Stimulated activated effector memory CD8-positive, alpha-beta T cell treated with anti-CD3 and anti-CD28 coated beads, Interleukin-12 subunit alpha, Interleukin-12 subunit beta, amount 100 ng/mL, for 72 hours (primary cell): Measurements from ENCODE around the gene TULP1.

Experiments
- ATAC-seq: fragments of 150-1000 bp; cut with Tn5 transposase; 2 replicates; pipeline ENCODE4 v1.10.0; 2021
- DNase-seq, 2 donors: peaks; one replicate each; pipeline ENCODE4 v3.0.0; 2021 to 2022; ENCODE audit warnings: low spot score in 2 of 2
- H3K27ac Mint-ChIP-seq: one replicate; pipeline ENCODE4 v1.8.0; 2022; ENCODE audit warnings: mild to moderate bottlenecking, mixed read lengths
- H3K36me3 Mint-ChIP-seq: one replicate; pipeline ENCODE4 v1.8.0; 2022; ENCODE audit warnings: mild to moderate bottlenecking, mixed read lengths
- H3K4me1 Mint-ChIP-seq: one replicate; pipeline ENCODE4 v1.8.0; 2022; ENCODE audit warnings: mixed read lengths
- H3K4me3 Mint-ChIP-seq: one replicate; pipeline ENCODE4 v1.8.0; 2022; ENCODE audit warnings: mild to moderate bottlenecking, mixed read lengths
- H3K9me3 Mint-ChIP-seq: one replicate; pipeline ENCODE4 v1.8.0; 2022; ENCODE audit warnings: mixed read lengths

Gene TULP1

GRCh38 chr6:35453236-35453635, 59.5 kb downstream of the TULP1 start:
- DNase-seq = no peak
- ATAC-seq = no peak
- peaks cover 30% of the 10 kb centered on the region for H3K36me3 Mint-ChIP-seq
- H3K9me3 Mint-ChIP-seq = no peaks in the 10 kb centered on the region
- H3K27ac Mint-ChIP-seq = no peak overlapping the region
- peak overlapping the region; percentile 75 for H3K4me3 Mint-ChIP-seq
- H3K4me1 Mint-ChIP-seq = peaks cover 38% of the 10 kb centered on the region

GRCh38 chr6:35452183-35453090, 60.3 kb downstream of the TULP1 start, which contains the start of gene FANCE:
TSS of gene FANCE (plus strand) at chr6:35452338. CDS start at chr6:35452546, 208 bp downstream.
- H3K4me3 Mint-ChIP-seq = peak within 1 kb of the TSS; percentile 75
- peak; percentile 89 for ATAC-seq
- H3K4me1 Mint-ChIP-seq = peaks cover 38% of the 10 kb centered on the region

GRCh38 chr6:35451354-35452182, 61.1 kb downstream of the TULP1 start:
- H3K4me1 Mint-ChIP-seq = peaks cover 38% of the 10 kb centered on the region
- H3K4me3 Mint-ChIP-seq = peak overlapping the region; percentile 75
- ATAC-seq (no peak), DNase-seq (no peak)
- peak overlapping the region; percentile 70 for H3K27ac Mint-ChIP-seq
- H3K36me3 Mint-ChIP-seq = peaks cover 14% of the 10 kb centered on the region
- no peaks in the 10 kb centered on the region for H3K9me3 Mint-ChIP-seq

More at GRCh38 chr6:35452183-35453090, 60.3 kb downstream of the TULP1 start, which contains the start of gene FANCE:
- peaks cover 22% of the 10 kb centered on the region for H3K36me3 Mint-ChIP-seq
- no peaks in the 10 kb centered on the region for H3K9me3 Mint-ChIP-seq
- H3K27ac Mint-ChIP-seq = peak within 1 kb of the TSS; percentile 70
- peak; percentile 98 to 100 for DNase-seq

GRCh38 chr6:35449287-35449881, 63.3 kb downstream of the TULP1 start:
- H3K27ac Mint-ChIP-seq = peak overlapping the region; percentile 34
- DNase-seq = peak in 1 of 2 donors; percentile 61
- H3K9me3 Mint-ChIP-seq = no peaks in the 10 kb centered on the region
- no peak overlapping the region for H3K4me3 Mint-ChIP-seq
- peaks cover 29% of the 10 kb centered on the region for H3K4me1 Mint-ChIP-seq
- peak; percentile 71 for ATAC-seq
- H3K36me3 Mint-ChIP-seq = no peaks in the 10 kb centered on the region

GRCh38 chr6:35448191-35448590, 64.5 kb downstream of the TULP1 start:
- Mint-ChIP-seq H3K4me1 (peaks cover 20% of the 10 kb centered on the region), H3K36me3 (no peaks in the 10 kb centered on the region), H3K27ac (no peak overlapping the region), H3K4me3 (no peak overlapping the region), H3K9me3 (no peaks in the 10 kb centered on the region)
- DNase-seq (no peak), ATAC-seq (no peak)
